NCI-H187 (cell line): ENCODE measurements around the gene VCP.
"Not testable (repeated sequence)": the region's sequence is repeated elsewhere in the genome, so short reads cannot be mapped to it uniquely, and the experiment has no call there.

Source experiments
- DNase-seq, 2 experiments: peaks; one replicate each; lab custom pipeline; 2025; lab: John Stamatoyannopoulos, UW

Gene VCP

GRCh38 chr9:35060548-35061207, 11.7 kb downstream of the VCP start:
- no peak for DNase-seq

GRCh38 chr9:35059438-35059837, 13.0 kb downstream of the VCP start:
- DNase-seq = no peak

- no peak for DNase-seq
These were observed 15.2 kb downstream of the VCP start for GRCh38 chr9:35057271-35057620.

GRCh38 chr9:35056571-35057270, 15.7 kb downstream of the VCP start:
- no peak for DNase-seq

- DNase-seq = no peak
These were observed 17.4 kb downstream of the VCP start for GRCh38 chr9:35054871-35055644.

GRCh38 chr9:35054185-35054835, 18.1 kb downstream of the VCP start:
- no peak for DNase-seq

GRCh38 chr9:35051069-35051967, 21.1 kb downstream of the VCP start:
- no peak for DNase-seq

- no peak for DNase-seq
These were observed 23.9 kb downstream of the VCP start for GRCh38 chr9:35048511-35048910.

GRCh38 chr9:35044071-35044470, 28.4 kb downstream of the VCP start:
- DNase-seq = no peak

- DNase-seq = no peak
These were observed 29.4 kb downstream of the VCP start for GRCh38 chr9:35042891-35043545.

- no peak for DNase-seq
These were observed 30.3 kb downstream of the VCP start for GRCh38 chr9:35042081-35042604.

- no peak for DNase-seq
These were observed 36.3 kb downstream of the VCP start for GRCh38 chr9:35035851-35036701.

GRCh38 chr9:35033101-35033500, 39.3 kb downstream of the VCP start:
- no peak for DNase-seq

GRCh38 chr9:35029852-35030251, 42.6 kb downstream of the VCP start:
- no peak for DNase-seq

GRCh38 chr9:35029241-35029640, 43.2 kb downstream of the VCP start:
- DNase-seq = no peak

GRCh38 chr9:35028341-35028740, 44.1 kb downstream of the VCP start:
- no peak for DNase-seq

- DNase-seq = no peak
These were observed 44.6 kb downstream of the VCP start for GRCh38 chr9:35027860-35028259.

GRCh38 chr9:35027374-35027773, 45.1 kb downstream of the VCP start:
- DNase-seq = no peak

- DNase-seq = no peak
These were observed 45.8 kb downstream of the VCP start for GRCh38 chr9:35026671-35027070.

GRCh38 chr9:35023443-35023842, 49.0 kb downstream of the VCP start:
- DNase-seq = not testable (repeated sequence)
